Measurements from ENCODE around the gene CASKIN1. TPM values are rescaled to one million over a fixed set of nuclear protein-coding genes. Genes with fewer than 3 reads are reported as not detected.

CASKIN1 gene
- total RNA-seq, 1 experiment from 2014 or later = 4.5 TPM

DNA sequence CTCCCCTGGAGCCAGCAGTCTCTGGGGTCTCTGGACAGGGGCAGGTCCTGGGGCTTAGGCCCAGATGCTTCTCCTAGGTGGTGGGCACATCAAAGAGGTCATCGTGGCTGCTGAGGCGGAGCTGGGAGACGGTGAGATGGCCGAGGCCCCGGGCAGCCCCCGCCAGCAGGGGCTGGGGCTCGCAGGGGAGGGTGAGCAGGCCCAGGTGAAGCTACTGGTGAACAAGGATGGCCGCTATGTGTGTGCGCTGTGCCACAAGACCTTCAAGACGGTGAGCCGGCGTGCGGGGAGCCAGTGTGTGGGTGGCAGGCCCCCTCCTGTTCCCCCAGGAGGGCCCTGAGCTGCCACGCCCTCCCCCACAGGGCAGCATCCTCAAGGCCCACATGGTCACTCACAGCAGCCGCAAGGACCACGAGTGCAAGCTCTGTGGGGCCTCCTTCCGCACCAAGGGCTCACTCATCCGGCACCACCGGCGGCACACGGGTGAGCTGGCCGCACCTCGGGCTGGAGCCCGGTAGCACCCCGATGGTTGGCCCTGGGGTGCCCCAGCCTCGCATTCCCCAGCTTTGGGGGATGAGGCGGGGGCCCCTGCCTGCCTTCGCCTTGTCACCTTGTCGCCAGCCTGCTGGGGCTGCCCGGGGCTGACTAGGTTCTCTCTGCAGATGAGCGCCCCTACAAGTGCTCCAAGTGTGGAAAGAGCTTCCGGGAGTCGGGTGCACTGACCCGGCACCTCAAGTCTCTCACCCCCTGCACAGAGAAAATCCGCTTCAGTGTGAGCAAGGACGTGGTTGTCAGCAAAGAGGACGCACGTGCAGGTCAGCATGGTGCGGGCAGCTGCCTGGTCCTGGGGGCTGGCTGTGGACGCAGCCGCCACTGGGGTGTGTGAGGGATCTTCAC, 35.9 kb upstream of the CASKIN1 start:
- intact Hi-C loops (cut with micrococcal nuclease; ENCODE audit: unreplicated experiment) = no loop called here
- ATAC-seq (no peak), DNase-seq (ENCODE audit: low read depth, low spot score) (no peak)
- H3K4me3 ChIP-seq (ENCODE audit: low read depth in 2 of 2, low read length in 2 of 2) = no peak overlapping the region
- ChIA-PET CTCF (no interaction called here), POLR2A (no interaction called here)
- no peak overlapping the region for H3K27ac ChIP-seq (ENCODE audit: low read length)
- no peaks in the 10 kb centered on the region for H3K27me3 ChIP-seq (ENCODE audit: control insufficient read depth, insufficient read depth, low read length)
- peaks cover 5% of the 10 kb centered on the region; the same call in 1 of the 2 replicates for H3K36me3 ChIP-seq (ENCODE audit: control insufficient read depth, insufficient read depth, low read length)
- TF ChIP-seq, protein P1, sequence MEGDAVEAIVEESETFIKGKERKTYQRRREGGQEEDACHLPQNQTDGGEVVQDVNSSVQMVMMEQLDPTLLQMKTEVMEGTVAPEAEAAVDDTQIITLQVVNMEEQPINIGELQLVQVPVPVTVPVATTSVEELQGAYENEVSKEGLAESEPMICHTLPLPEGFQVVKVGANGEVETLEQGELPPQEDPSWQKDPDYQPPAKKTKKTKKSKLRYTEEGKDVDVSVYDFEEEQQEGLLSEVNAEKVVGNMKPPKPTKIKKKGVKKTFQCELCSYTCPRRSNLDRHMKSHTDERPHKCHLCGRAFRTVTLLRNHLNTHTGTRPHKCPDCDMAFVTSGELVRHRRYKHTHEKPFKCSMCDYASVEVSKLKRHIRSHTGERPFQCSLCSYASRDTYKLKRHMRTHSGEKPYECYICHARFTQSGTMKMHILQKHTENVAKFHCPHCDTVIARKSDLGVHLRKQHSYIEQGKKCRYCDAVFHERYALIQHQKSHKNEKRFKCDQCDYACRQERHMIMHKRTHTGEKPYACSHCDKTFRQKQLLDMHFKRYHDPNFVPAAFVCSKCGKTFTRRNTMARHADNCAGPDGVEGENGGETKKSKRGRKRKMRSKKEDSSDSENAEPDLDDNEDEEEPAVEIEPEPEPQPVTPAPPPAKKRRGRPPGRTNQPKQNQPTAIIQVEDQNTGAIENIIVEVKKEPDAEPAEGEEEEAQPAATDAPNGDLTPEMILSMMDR (IDR thresholded peaks at IDR 0.05) = no peak
- H3K9me3 ChIP-seq (ENCODE audit: control insufficient read depth, insufficient read depth, low read depth, low read length) = no peaks in the 10 kb centered on the region
- BruUV-seq (replicated peaks) = no TSS peak
- in situ Hi-C loops (cut with HindIII; ENCODE audit: low pct_unique_long_range_greater_than_20kb, low sequenced_read_pairs) = no loop called here
- H3K4me1 ChIP-seq (ENCODE audit: control insufficient read depth, insufficient read depth, low read length) = peaks cover 5% of the 10 kb centered on the region; the same call in 1 of the 2 replicates

DNA sequence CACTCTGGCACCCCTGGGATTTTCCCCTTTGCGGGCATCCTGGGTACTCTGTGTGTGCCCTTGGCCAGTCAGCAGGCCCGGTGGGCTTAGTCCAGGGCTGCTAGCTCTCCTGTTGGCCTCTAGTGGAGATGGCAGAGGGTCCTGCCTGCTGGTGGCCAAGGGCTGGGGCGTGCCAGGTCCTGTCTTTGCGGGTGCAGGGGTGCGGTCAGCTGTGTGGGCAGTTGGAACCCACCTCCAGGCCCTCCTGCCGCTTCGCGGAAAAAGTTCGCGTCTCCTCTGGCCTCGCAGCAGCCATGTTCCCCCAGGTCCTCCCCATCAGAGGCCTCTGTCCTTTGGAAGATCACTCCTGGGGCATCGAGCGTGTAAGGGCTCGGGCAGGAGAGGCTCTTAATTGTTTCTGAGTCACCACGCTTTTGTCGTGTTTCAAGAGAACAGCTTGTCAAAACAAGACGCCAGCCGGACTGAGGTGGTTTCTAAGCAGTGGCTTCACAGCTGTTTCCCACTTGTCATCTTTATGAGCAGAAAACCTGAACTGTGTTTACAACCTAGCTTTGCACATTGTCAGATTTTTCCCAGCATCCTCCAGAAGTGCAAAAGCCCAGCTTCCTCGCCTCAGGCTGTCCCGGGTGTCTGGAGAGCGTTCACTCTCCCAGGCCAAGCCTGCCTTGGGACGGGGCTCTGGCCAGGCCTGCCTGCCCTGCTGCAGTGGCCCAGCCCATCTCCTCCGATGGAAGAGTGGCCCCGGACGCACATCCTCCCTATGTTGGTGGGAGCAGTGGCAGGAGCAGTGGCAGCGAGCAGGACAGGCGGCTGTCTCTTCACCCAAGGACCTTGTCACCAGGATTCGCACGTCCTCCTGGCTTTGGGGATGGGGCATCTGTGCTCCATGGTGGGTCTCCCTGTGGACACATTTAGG, 34.9 kb upstream of the CASKIN1 start:
- CTCF ChIA-PET = no interaction called here

DNA sequence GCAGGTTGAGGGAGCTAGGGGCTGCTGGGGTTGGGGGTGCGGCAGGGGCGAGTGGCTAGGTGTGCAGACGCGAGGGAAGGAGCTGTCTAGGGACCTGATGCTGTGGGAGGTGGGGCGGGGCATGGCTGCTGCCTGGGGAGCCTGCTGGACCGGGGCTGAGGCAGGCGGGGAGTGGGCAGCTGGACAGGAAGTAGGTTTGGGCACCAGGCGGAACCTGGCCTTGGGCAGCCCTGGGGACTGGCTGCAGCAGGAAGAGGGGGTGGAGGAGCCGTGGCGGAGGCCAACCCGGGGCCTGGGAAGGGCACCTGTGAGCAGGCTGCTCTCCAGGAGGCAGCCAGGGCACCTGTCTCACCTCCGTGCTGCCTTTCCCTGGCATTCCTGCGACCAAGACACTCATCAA, 34.0 kb upstream of the CASKIN1 start:
- in situ Hi-C loops (cut with HindIII; ENCODE audit: low pct_unique_long_range_greater_than_20kb, low sequenced_read_pairs) = no loop called here
- no peak for ATAC-seq

More for the DNA sequence above, 34.9 kb upstream of the CASKIN1 start:
- no peaks in the 10 kb centered on the region for H3K27me3 ChIP-seq (ENCODE audit: control insufficient read depth, insufficient read depth, low read length)
- intact Hi-C loops (cut with micrococcal nuclease; ENCODE audit: unreplicated experiment) = no loop called here
- no peak overlapping the region for H3K4me3 ChIP-seq (ENCODE audit: low read depth in 2 of 2, low read length in 2 of 2)
- no peaks in the 10 kb centered on the region for H3K9me3 ChIP-seq (ENCODE audit: control insufficient read depth, insufficient read depth, low read depth, low read length)
- no peak for DNase-seq (ENCODE audit: low read depth, low spot score)
- BruUV-seq (replicated peaks) = no TSS peak
- H3K27ac ChIP-seq (ENCODE audit: low read length) = no peak overlapping the region
- in situ Hi-C loops (cut with HindIII; ENCODE audit: low pct_unique_long_range_greater_than_20kb, low sequenced_read_pairs) = no loop called here
- TF ChIP-seq POLR2AphosphoS5 (IDR thresholded peaks at IDR 0.05; ENCODE audit: low read depth, low read length) = no peak
- ATAC-seq = no peak
- POLR2A ChIA-PET = no interaction called here
- H3K36me3 ChIP-seq (ENCODE audit: control insufficient read depth, insufficient read depth, low read length) = peaks cover 5% of the 10 kb centered on the region; the same call in 1 of the 2 replicates
- peaks cover 10% of the 10 kb centered on the region for H3K4me1 ChIP-seq (ENCODE audit: control insufficient read depth, insufficient read depth, low read length)

More for the DNA sequence above, 34.0 kb upstream of the CASKIN1 start:
- no TSS peak for BruUV-seq (replicated peaks)
- no peaks in the 10 kb centered on the region for H3K27me3 ChIP-seq (ENCODE audit: control insufficient read depth, insufficient read depth, low read length)
- ChIA-PET CTCF (no interaction called here), POLR2A (no interaction called here)
- no peaks in the 10 kb centered on the region for H3K9me3 ChIP-seq (ENCODE audit: control insufficient read depth, insufficient read depth, low read depth, low read length)
- no peak for DNase-seq (ENCODE audit: low read depth, low spot score)
- peaks cover 13% of the 10 kb centered on the region for H3K4me1 ChIP-seq (ENCODE audit: control insufficient read depth, insufficient read depth, low read length)
- TF ChIP-seq POLR2AphosphoS5 (IDR thresholded peaks at IDR 0.05; ENCODE audit: low read depth, low read length) (no peak), SIN3A (IDR thresholded peaks at IDR 0.05; ENCODE audit: borderline replicate concordance, insufficient read depth, low read depth, low read length) (no peak), TCF7L2 (IDR thresholded peaks at IDR 0.05; ENCODE audit: low read depth, low read length) (no peak)
- TF ChIP-seq, protein P2, sequence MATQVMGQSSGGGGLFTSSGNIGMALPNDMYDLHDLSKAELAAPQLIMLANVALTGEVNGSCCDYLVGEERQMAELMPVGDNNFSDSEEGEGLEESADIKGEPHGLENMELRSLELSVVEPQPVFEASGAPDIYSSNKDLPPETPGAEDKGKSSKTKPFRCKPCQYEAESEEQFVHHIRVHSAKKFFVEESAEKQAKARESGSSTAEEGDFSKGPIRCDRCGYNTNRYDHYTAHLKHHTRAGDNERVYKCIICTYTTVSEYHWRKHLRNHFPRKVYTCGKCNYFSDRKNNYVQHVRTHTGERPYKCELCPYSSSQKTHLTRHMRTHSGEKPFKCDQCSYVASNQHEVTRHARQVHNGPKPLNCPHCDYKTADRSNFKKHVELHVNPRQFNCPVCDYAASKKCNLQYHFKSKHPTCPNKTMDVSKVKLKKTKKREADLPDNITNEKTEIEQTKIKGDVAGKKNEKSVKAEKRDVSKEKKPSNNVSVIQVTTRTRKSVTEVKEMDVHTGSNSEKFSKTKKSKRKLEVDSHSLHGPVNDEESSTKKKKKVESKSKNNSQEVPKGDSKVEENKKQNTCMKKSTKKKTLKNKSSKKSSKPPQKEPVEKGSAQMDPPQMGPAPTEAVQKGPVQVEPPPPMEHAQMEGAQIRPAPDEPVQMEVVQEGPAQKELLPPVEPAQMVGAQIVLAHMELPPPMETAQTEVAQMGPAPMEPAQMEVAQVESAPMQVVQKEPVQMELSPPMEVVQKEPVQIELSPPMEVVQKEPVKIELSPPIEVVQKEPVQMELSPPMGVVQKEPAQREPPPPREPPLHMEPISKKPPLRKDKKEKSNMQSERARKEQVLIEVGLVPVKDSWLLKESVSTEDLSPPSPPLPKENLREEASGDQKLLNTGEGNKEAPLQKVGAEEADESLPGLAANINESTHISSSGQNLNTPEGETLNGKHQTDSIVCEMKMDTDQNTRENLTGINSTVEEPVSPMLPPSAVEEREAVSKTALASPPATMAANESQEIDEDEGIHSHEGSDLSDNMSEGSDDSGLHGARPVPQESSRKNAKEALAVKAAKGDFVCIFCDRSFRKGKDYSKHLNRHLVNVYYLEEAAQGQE (IDR thresholded peaks at IDR 0.05; ENCODE audit: insufficient read depth in 1 of 2, low read depth in 2 of 2, low read length in 1 of 2) = no peak
- TF ChIP-seq, protein P1 (IDR thresholded peaks at IDR 0.05) = no peak
- intact Hi-C loops (cut with micrococcal nuclease; ENCODE audit: unreplicated experiment) = no loop called here
- peaks cover 5% of the 10 kb centered on the region; the same call in 1 of the 2 replicates for H3K36me3 ChIP-seq (ENCODE audit: control insufficient read depth, insufficient read depth, low read length)
- no peak overlapping the region for H3K4me3 ChIP-seq (ENCODE audit: low read depth in 2 of 2, low read length in 2 of 2)
- H3K27ac ChIP-seq (ENCODE audit: low read length) = no peak overlapping the region

Measured in Panc1 (cell line).